Caco-2 (cell line): Measurements from ENCODE around the gene CRYZL1. TPM values are rescaled to one million over a fixed set of nuclear protein-coding genes. Genes with fewer than 3 reads are reported as not detected.
"Not testable (repeated sequence)": the region's sequence is repeated elsewhere in the genome, so short reads cannot be mapped to it uniquely, and the experiment has no call there.

Source experiments
- BruUV-seq: library from RNA; stranded (reverse); fragments of 400-500 nt; replicated peaks from 2 replicates; lab custom pipeline; 2021; lab: Mats Ljungman, UMichigan
- CTCF ChIA-PET: fragments of 300-600 bp; sonication (Branson Sonifier 250); formaldehyde crosslinking; loops from one replicate; lab custom pipeline; 2022; ENCODE audit warnings: antibody characterized with exemption; lab: Charles Lee
- POLR2A ChIA-PET: fragments of 300-600 bp; sonication (Branson Sonifier 250); formaldehyde crosslinking; loops from one replicate; lab custom pipeline; 2022; ENCODE audit warnings: antibody characterized with exemption; lab: Charles Lee
- DNase-seq, 2 experiments: peaks; one replicate each; pipeline versions ENCODE4 v3.0.0 to v3.0.0-alpha.2; 2020 to 2022
- H3K27me3 ChIP-seq: replicated peaks from 2 replicates; pipeline ENCODE4 v1.6.0; 2011; ENCODE audit warnings: low read length; ENCODE audit not compliant: control insufficient read depth, insufficient read depth
- H3K36me3 ChIP-seq: 2 replicates; pipeline ENCODE4 v1.5.1; 2011; ENCODE audit warnings: low read length; ENCODE audit not compliant: control insufficient read depth, insufficient read depth
- H3K4me1 ChIP-seq: fragments of 250-450 bp; sonication (Bioruptor Pico); 2 replicates; pipeline ENCODE4 v1.5.1; 2020; ENCODE audit warnings: mild to moderate bottlenecking
- H3K4me3 ChIP-seq: 2 replicates; pipeline ENCODE4 v1.5.1; 2011; ENCODE audit warnings: low read depth, mild to moderate bottlenecking, control low read depth, low read length
- H3K9me3 ChIP-seq: fragments of 250-450 bp; sonication (Bioruptor Pico); 2 replicates; pipeline ENCODE4 v1.5.1; 2020; ENCODE audit warnings: mild to moderate bottlenecking, moderate library complexity
- H3K27ac Mint-ChIP-seq: one replicate; pipeline ENCODE4 v1.8.0; 2022; ENCODE audit warnings: mixed read lengths; ENCODE audit not compliant: unreplicated experiment
- H3K27me3 Mint-ChIP-seq: one replicate; pipeline ENCODE4 v1.8.0; 2022; ENCODE audit warnings: mixed read lengths; ENCODE audit not compliant: insufficient read depth, unreplicated experiment
- H3K36me3 Mint-ChIP-seq: one replicate; pipeline ENCODE4 v1.8.0; 2022; ENCODE audit warnings: mild to moderate bottlenecking, mixed read lengths; ENCODE audit not compliant: insufficient read depth, unreplicated experiment
- H3K4me1 Mint-ChIP-seq: one replicate; pipeline ENCODE4 v1.8.0; 2022; ENCODE audit warnings: low read depth, mixed read lengths; ENCODE audit not compliant: unreplicated experiment
- H3K4me3 Mint-ChIP-seq: one replicate; pipeline ENCODE4 v1.8.0; 2022; ENCODE audit warnings: mild to moderate bottlenecking, moderate library complexity, mixed read lengths; ENCODE audit not compliant: unreplicated experiment
- H3K9me3 Mint-ChIP-seq: one replicate; pipeline ENCODE4 v1.8.0; 2022; ENCODE audit warnings: mixed read lengths; ENCODE audit not compliant: unreplicated experiment
- intact Hi-C: fragments of 100-400 bp; cut with micrococcal nuclease; formaldehyde crosslinking; loops from one replicate; pipeline ENCODE4 v1.10.0; 2022; ENCODE audit not compliant: unreplicated experiment
- total RNA-seq: library from RNA; stranded (reverse); gene quantifications from 2 replicates; pipeline ENCODE4 v1.2.3, GENCODE V29; 2022
- TF ChIP-seq, protein P1 (sequence below), 2 experiments: fragments of 200-600 bp in 1 of 2; IDR thresholded peaks; 1 replicate in 1 of 2; 2 replicates in 1 of 2; pipeline versions ENCODE4 v1.5.1 to v1.8.0; 2011 to 2022; ENCODE audit warnings: antibody characterized with exemption in 1 of 2, control low read depth in 1 of 2, inconsistent platforms in 1 of 2, low read depth in 1 of 2, low read length in 1 of 2, mild to moderate bottlenecking in 1 of 2, moderate library complexity in 1 of 2; ENCODE audit not compliant: insufficient read depth in 1 of 2, severe bottlenecking in 1 of 2, unreplicated experiment in 1 of 2

CRYZL1 gene
- total RNA-seq, 1 experiment from 2014 or later: 26.6 TPM

DNA sequence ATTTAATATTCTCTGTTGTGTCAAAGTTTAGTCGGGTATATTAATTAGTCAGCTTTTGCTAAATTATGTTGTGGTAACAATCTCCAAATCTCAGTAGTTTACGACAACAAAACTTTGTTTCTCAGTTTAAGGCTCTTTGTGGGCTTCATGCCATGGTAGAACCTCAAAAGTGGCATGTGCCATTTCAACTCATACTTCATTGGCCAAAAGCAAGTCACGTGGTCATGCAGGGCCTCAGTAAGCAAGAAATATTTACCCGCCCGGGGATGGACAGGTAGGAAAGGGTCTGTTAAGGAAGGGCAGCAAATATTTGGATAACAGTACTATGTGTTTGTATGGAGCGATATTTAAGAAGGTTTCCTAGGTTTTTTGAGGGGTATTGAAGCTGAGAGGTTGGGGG, 39.3 kb upstream of the CRYZL1 start:
- peaks cover 15% of the 10 kb centered on the region for H3K36me3 Mint-ChIP-seq
- H3K4me3 Mint-ChIP-seq: no peak overlapping the region
- Histone ChIP-seq H3K9me3 (no peaks in the 10 kb centered on the region), H3K4me3 (no peak overlapping the region), H3K36me3 (no peaks in the 10 kb centered on the region), H3K27me3 (no peaks in the 10 kb centered on the region), H3K4me1 (peaks cover 55% of the 10 kb centered on the region)
- peaks cover 43% of the 10 kb centered on the region for H3K4me1 Mint-ChIP-seq
- H3K27me3 Mint-ChIP-seq: no peaks in the 10 kb centered on the region
- intact Hi-C loops: no loop called here
- H3K9me3 Mint-ChIP-seq: no peaks in the 10 kb centered on the region
- ChIA-PET POLR2A (no interaction called here), CTCF (no interaction called here)
- TF ChIP-seq, protein P1, sequence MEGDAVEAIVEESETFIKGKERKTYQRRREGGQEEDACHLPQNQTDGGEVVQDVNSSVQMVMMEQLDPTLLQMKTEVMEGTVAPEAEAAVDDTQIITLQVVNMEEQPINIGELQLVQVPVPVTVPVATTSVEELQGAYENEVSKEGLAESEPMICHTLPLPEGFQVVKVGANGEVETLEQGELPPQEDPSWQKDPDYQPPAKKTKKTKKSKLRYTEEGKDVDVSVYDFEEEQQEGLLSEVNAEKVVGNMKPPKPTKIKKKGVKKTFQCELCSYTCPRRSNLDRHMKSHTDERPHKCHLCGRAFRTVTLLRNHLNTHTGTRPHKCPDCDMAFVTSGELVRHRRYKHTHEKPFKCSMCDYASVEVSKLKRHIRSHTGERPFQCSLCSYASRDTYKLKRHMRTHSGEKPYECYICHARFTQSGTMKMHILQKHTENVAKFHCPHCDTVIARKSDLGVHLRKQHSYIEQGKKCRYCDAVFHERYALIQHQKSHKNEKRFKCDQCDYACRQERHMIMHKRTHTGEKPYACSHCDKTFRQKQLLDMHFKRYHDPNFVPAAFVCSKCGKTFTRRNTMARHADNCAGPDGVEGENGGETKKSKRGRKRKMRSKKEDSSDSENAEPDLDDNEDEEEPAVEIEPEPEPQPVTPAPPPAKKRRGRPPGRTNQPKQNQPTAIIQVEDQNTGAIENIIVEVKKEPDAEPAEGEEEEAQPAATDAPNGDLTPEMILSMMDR (IDR thresholded peaks at IDR 0.05; ENCODE audit: insufficient read depth in 1 of 2, low read depth in 1 of 2, low read length in 1 of 2, severe bottlenecking in 1 of 2, unreplicated experiment in 1 of 2): no peak
- BruUV-seq: no TSS peak
- DNase-seq: no peak
- peak overlapping the region; percentile 45 for H3K27ac Mint-ChIP-seq

DNA sequence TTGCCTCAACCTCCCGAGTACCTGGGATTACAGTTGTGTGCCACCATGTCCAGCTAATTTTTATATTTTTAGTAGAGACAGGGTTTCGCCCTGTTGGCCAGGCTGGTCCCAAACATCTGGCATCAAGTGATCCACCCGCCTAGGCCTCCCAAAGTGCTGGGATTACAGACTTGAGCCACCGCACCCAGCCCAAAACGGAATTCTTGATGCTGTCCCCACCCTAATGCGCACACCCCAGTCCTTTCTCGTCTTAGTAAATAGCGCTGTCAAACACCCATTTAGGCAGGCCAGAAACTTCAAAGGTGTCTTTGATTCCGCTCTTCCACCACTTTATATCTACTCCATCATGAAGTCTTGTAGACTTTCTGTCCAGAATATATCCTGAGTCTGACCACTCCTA, 35.9 kb upstream of the CRYZL1 start:
- H3K9me3 ChIP-seq: no peaks in the 10 kb centered on the region
- intact Hi-C loops: no loop called here
- Mint-ChIP-seq H3K9me3 (no peaks in the 10 kb centered on the region), H3K36me3 (peaks cover 15% of the 10 kb centered on the region), H3K27ac (peak overlapping the region; percentile 39), H3K27me3 (no peaks in the 10 kb centered on the region), H3K4me3 (no peak overlapping the region), H3K4me1 (peaks cover 28% of the 10 kb centered on the region)
- BruUV-seq: no TSS peak
- CTCF ChIA-PET: no interaction called here
- no peaks in the 10 kb centered on the region for H3K27me3 ChIP-seq
- H3K4me3 ChIP-seq: no peak overlapping the region
- no peak for DNase-seq
- POLR2A ChIA-PET: no interaction called here
- no peaks in the 10 kb centered on the region for H3K36me3 ChIP-seq
- TF ChIP-seq, protein P1 (IDR thresholded peaks at IDR 0.05; ENCODE audit: insufficient read depth in 1 of 2, low read depth in 1 of 2, low read length in 1 of 2, severe bottlenecking in 1 of 2, unreplicated experiment in 1 of 2): no peak
- peaks cover 43% of the 10 kb centered on the region for H3K4me1 ChIP-seq

DNA sequence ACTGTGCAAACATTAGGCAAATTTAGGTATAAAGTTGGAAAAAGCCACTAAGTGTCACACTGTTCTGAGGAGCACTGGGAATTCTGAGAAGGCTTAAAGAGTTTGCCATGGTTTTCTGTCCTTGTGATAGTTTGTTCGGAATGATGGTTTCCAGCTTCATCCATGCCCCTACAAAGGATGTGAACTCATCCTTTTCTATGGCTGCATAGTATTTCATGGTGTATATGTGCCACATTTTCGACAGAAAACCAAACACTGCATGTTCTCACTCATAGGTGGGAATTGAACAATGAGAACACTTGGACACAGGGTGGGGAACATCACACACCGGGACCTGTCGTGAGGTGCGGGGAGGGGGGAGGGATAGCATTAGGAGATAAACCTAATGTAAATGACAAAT, 35.1 kb upstream of the CRYZL1 start:
- BruUV-seq, CTCF ChIA-PET, DNase-seq, H3K27me3 Mint-ChIP-seq, H3K4me3 ChIP-seq, intact Hi-C loops, POLR2A ChIA-PET, H3K9me3 ChIP-seq, H3K36me3 ChIP-seq, H3K9me3 Mint-ChIP-seq, H3K27me3 ChIP-seq, H3K27ac Mint-ChIP-seq, H3K4me3 Mint-ChIP-seq: not testable (repeated sequence)
- Mint-ChIP-seq H3K4me1 (peaks cover 28% of the 10 kb centered on the region), H3K36me3 (peaks cover 15% of the 10 kb centered on the region)
- peaks cover 40% of the 10 kb centered on the region for H3K4me1 ChIP-seq

DNA sequence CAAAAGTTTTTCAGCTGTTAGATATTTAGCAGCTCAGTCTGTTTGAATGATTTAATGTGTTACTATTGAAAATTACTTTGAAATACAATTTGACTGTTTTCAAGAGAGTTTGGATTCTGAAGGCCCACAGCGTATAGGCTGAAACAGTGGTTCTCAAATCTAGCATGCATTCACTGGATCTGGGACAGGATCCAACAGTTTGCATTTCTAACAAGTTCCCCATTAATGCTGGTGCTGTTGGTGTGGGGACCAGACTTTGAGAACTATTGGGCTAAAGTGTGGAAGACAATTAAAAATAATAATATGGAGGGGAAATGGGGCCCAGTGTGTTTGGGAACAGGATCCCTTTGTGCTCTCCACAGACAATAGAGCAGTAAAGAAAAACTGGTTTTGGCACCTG, 32.7 kb upstream of the CRYZL1 start:
- Histone ChIP-seq H3K9me3 (no peaks in the 10 kb centered on the region), H3K36me3 (no peaks in the 10 kb centered on the region), H3K4me3 (no peak overlapping the region), H3K4me1 (peaks cover 31% of the 10 kb centered on the region), H3K27me3 (no peaks in the 10 kb centered on the region)
- Mint-ChIP-seq H3K27me3 (no peaks in the 10 kb centered on the region), H3K36me3 (peaks cover 13% of the 10 kb centered on the region), H3K4me3 (no peak overlapping the region), H3K4me1 (peaks cover 35% of the 10 kb centered on the region), H3K9me3 (no peaks in the 10 kb centered on the region), H3K27ac (no peak overlapping the region)
- DNase-seq: no peak
- CTCF ChIA-PET: no interaction called here
- TF ChIP-seq, protein P1 (IDR thresholded peaks at IDR 0.05; ENCODE audit: insufficient read depth in 1 of 2, low read depth in 1 of 2, low read length in 1 of 2, severe bottlenecking in 1 of 2, unreplicated experiment in 1 of 2): no peak
- intact Hi-C loops: no loop called here
- no TSS peak for BruUV-seq
- POLR2A ChIA-PET: no interaction called here
